GM21515 (cell line): ENCODE results near the gene KLLN.
"Not testable (repeated sequence)": the region's sequence is repeated elsewhere in the genome, so short reads cannot be mapped to it uniquely, and the experiment has no call there.

ENCODE experiments used
- ATAC-seq: cut with Tn5 transposase; IDR thresholded peaks from one replicate; pipeline ENCODE4 v1.9.1; 2021; ENCODE audit not compliant: unreplicated experiment

Gene KLLN

GRCh38 chr10:87843714-87844113 lies 19.6 kb downstream of the KLLN start:
- ATAC-seq: no peak

GRCh38 chr10:87842776-87843497 lies 20.4 kb downstream of the KLLN start:
- ATAC-seq: no peak

GRCh38 chr10:87842220-87842641 lies 21.1 kb downstream of the KLLN start:
- ATAC-seq: no peak

- ATAC-seq: no peak
Measured at GRCh38 chr10:87841186-87841585, 22.1 kb downstream of the KLLN start.

DNA sequence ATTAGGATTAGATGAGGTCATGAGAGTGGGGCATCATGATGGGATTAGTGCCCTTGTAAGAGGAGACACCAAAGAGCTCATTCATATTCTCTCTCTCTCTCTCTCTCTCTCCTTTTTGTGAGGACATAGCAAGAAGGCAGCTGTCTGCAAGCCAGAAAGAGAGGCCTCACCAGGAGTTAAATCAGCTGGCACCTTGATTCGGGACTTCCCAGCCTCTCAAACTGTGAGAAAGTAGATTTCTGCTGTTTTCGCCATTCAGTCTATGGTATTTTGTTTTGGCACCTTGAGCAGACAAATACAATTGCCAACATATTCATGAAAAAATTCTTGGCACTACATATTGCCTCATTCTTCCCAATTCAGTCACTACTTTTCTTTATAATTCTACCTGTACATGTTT lies 24.7 kb downstream of the KLLN start:
- no peak for ATAC-seq

- ATAC-seq: no peak
Measured at GRCh38 chr10:87837445-87837844, 25.9 kb downstream of the KLLN start.

GRCh38 chr10:87836098-87836497 lies 27.2 kb downstream of the KLLN start:
- ATAC-seq: no peak

DNA sequence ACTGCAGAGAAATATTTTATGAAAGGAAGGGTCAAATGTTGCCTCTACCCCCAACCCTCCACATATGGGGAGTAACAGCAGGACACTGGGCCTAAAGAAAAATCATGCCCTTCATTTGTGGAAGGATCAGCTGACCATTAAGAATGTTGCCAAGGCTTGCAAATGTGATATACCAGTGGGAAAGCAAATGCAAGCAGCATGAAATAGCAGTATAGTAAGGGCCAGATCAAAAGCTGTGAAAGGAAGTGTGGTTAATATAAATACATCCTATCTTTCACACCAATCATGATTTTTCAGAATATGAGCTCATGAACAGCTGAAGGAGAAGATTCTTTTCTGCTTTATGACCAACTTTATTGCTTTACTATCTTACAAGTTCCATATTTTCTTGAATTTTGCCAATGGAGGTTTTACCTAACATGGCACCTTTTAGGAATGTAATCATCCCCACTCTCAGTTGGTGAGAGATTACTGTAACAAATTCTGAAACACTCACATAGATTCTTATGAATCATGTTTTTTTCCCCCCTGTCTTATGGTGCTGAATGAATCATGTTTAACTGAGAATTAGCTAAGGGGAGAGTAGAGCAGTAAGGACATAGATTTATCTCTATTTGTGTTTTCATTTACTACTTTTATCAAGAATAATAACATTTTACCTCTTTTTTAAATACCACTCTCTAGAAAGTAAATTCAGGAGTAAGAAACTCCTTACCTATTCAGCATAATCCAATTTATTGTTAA lies 33.2 kb downstream of the KLLN start:
- ATAC-seq: no peak

- ATAC-seq: not testable (repeated sequence)
Measured at GRCh38 chr10:87829051-87829450, 34.3 kb downstream of the KLLN start.

GRCh38 chr10:87827681-87828080 lies 35.7 kb downstream of the KLLN start:
- ATAC-seq: no peak

- ATAC-seq: no peak
Measured at GRCh38 chr10:87826653-87827052, 36.7 kb downstream of the KLLN start.

GRCh38 chr10:87819289-87819585 lies 44.1 kb downstream of the KLLN start:
- ATAC-seq: no peak

- peak; percentile 56 for ATAC-seq
Measured at GRCh38 chr10:87818505-87819288, 44.6 kb downstream of the KLLN start.

- ATAC-seq: peak; percentile 78
Measured at GRCh38 chr10:87817609-87818504, 45.5 kb downstream of the KLLN start, which contains the start of gene ATAD1. TSS of gene ATAD1 (minus strand) at chr10:87818226. CDS start at chr10:87814599, 3,627 bp downstream.

DNA sequence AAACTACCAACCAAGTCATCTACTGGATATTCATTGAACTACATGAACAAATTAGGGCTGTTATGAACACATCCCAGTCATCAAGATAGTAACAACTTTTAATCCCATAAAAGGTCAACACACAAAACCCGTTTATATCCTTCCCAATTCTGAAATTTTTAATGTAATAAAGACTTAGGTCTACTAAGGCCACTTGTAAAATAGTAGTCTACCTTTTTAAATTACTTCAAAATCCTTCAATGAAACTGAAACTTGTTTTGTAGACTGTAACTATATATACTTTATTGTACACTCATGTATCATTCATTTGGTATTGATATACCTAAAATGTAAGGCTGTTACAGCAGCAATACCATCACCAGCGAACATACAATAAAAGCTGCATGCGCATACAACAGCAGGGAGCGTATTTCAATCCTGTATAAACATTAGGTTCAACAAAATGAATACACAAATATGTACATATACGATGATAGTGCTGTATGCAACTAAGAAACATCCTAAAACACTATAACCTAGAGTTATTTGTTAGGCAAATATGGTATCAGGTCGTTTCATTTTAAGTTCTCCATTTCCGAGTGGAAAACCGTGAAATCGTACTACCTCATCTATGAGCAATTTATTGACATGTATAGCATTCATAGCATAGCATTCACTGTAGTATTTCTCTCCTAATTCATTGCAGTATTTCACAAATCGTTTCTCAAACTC lies 46.3 kb downstream of the KLLN start:
- ATAC-seq: no peak

DNA sequence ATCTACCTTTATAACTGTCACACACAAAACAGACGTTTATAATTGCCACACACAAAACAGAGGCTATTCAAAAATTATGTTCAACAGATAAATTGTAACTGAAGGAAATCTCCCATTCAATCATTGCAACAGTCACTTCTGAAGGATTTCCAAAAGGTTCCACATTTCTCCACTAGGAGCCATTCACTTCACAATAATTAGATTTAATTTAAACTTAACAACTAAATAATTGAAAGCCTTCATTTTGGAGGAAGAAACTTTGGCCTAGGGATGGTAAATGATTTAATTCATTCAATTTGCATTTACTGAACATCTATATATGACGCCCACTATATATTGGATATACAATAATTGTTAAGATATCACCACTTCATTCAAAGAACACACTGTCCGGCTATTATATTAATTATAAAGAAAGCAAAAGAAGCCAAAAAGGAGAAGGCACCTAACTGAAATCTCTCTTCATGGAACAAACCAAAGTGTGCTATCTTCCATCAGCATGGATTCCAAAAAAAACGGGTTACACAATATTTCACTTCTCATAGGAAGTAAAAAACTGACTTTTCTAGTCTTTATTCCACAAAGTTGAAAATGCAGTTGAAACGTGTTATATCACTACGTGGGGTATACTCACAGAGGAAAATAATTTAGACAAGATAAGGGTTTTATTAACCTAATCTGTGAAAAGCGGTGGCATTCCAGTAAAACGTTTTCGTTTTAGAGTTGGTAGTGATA lies 47.0 kb downstream of the KLLN start:
- no peak for ATAC-seq
